HepG2 (cell line): ENCODE data around the gene STX5. TPM values are rescaled to one million over a fixed set of nuclear protein-coding genes. Genes with fewer than 3 reads are reported as not detected.

Experiments
- DPF2 ChIP-seq: sonication (generic); formaldehyde crosslinking; IDR thresholded peaks from 2 replicates; pipeline ENCODE4 v1.4.0; 2020; ENCODE audit warnings: mild to moderate bottlenecking, low read depth, missing genetic modification reagents, borderline replicate concordance
- ELF1 ChIP-seq: sonication (generic); formaldehyde crosslinking; IDR thresholded peaks from 2 replicates; pipeline ENCODE4 v1.4.0; 2020; ENCODE audit warnings: missing genetic modification reagents
- FOXP1 ChIP-seq, 2 experiments: fragments of 450-650 bp in 1 of 2; IDR thresholded peaks; 2 replicates each; pipeline ENCODE4 v1.6.1; 2017 to 2018; ENCODE audit warnings: antibody characterized with exemption in 1 of 2
- GATAD2A ChIP-seq: IDR thresholded peaks from 2 replicates; pipeline ENCODE4 v1.6.1; 2016
- HNF4G ChIP-seq, 2 experiments: sonication (generic) in 1 of 2; formaldehyde crosslinking in 1 of 2; IDR thresholded peaks; 2 replicates each; pipeline versions ENCODE4 v1.4.0 to v1.6.1; 2011 to 2020; ENCODE audit warnings: borderline replicate concordance in 2 of 2, low read depth in 2 of 2, mild to moderate bottlenecking in 2 of 2, low read length in 1 of 2, missing genetic modification reagents in 1 of 2, moderate library complexity in 1 of 2
- JUND ChIP-seq: sonication (generic); formaldehyde crosslinking; IDR thresholded peaks from 2 replicates; pipeline ENCODE4 v1.8.0; 2022; ENCODE audit warnings: mild to moderate bottlenecking, missing genetic modification reagents
- KDM5B ChIP-seq: sonication (generic); formaldehyde crosslinking; IDR thresholded peaks from 2 replicates; pipeline ENCODE4 v1.4.0; 2020; ENCODE audit warnings: missing genetic modification reagents, mild to moderate bottlenecking, borderline replicate concordance
- SP140L ChIP-seq: sonication (generic); formaldehyde crosslinking; IDR thresholded peaks from 2 replicates; pipeline ENCODE4 v1.4.0; 2020; ENCODE audit warnings: missing genetic modification reagents, borderline replicate concordance
- STAG1 ChIP-seq: sonication (generic); formaldehyde crosslinking; IDR thresholded peaks from 2 replicates; pipeline ENCODE4 v1.4.0; 2020; ENCODE audit warnings: missing genetic modification reagents
- YY1 ChIP-seq: IDR thresholded peaks from 2 replicates; pipeline ENCODE4 v1.6.1; 2011; ENCODE audit warnings: low read length, low read depth, moderate library complexity, mild to moderate bottlenecking; ENCODE audit not compliant: insufficient read depth, insufficient replicate concordance
- ZNF136 ChIP-seq: sonication (generic); formaldehyde crosslinking; IDR thresholded peaks from 2 replicates; pipeline ENCODE4 v1.8.1; 2022; ENCODE audit warnings: low read depth, mild to moderate bottlenecking, moderate library complexity, missing genetic modification reagents
- ZNF24 ChIP-seq: fragments of 450-650 bp; IDR thresholded peaks from 2 replicates; pipeline ENCODE4 v1.6.1; 2017; ENCODE audit warnings: antibody characterized with exemption, mild to moderate bottlenecking
- ZNF326 ChIP-seq: sonication (generic); formaldehyde crosslinking; IDR thresholded peaks from 2 replicates; pipeline ENCODE4 v1.4.0; 2020; ENCODE audit warnings: missing genetic modification reagents, borderline replicate concordance
- ZNF337 ChIP-seq: sonication (generic); formaldehyde crosslinking; IDR thresholded peaks from 2 replicates; pipeline ENCODE4 v1.5.1; 2020; ENCODE audit warnings: missing genetic modification reagents, low read depth, mild to moderate bottlenecking, borderline replicate concordance
- ZNF569 ChIP-seq: sonication (generic); formaldehyde crosslinking; IDR thresholded peaks from 2 replicates; pipeline ENCODE4 v1.5.0; 2020; ENCODE audit warnings: mild to moderate bottlenecking, missing genetic modification reagents, moderate library complexity, borderline replicate concordance
- ZSCAN29 ChIP-seq: sonication (generic); formaldehyde crosslinking; conservative IDR thresholded peaks from 2 replicates; pipeline ENCODE4 v1.4.0; 2020; ENCODE audit warnings: mild to moderate bottlenecking, missing genetic modification reagents
- polyA plus RNA-seq, 8 experiments: library from polyadenylated mRNA; depleted of rRNA in 3 of 8; stranded (reverse) in 7 of 8; unstranded in 1 of 8; fragments of >200 nt; fragmentation: Illumina TruSeq in 4 of 8; extraction: Trizol in 4 of 8; gene quantifications; 2 replicates each; pipeline versions ENCODE4 v1.2.1 to v1.2.3, GENCODE V29; 2011 to 2016; ENCODE audit warnings: low read depth in 4 of 8, missing spikeins in 1 of 8, mixed read lengths in 1 of 8; ENCODE audit not compliant: insufficient read depth in 1 of 8
- total RNA-seq, 5 experiments: library from RNA; depleted of rRNA; stranded (reverse); fragments of >200 nt; fragmentation: Illumina TruSeq; extraction: Trizol; gene quantifications; 2 replicates each; pipeline ENCODE4 v1.2.3, GENCODE V29; 2016; ENCODE audit warnings: low read depth in 1 of 5
- TF ChIP-seq, protein P1 (sequence below): sonication (generic); formaldehyde crosslinking; IDR thresholded peaks from 2 replicates; pipeline ENCODE4 v1.5.1; 2020; ENCODE audit warnings: missing genetic modification reagents, mild to moderate bottlenecking, borderline replicate concordance
- TF ChIP-seq, protein P2 (sequence below): sonication (generic); formaldehyde crosslinking; IDR thresholded peaks from 2 replicates; pipeline ENCODE4 v1.5.1; 2020; ENCODE audit warnings: mild to moderate bottlenecking, missing genetic modification reagents

STX5 gene
- total and polyA plus RNA-seq, 2 of the 13 experiments (the other 11 are each of a cell fraction or from before 2014, with no cell fraction given), result 26.9 to 30.0 TPM

DNA sequence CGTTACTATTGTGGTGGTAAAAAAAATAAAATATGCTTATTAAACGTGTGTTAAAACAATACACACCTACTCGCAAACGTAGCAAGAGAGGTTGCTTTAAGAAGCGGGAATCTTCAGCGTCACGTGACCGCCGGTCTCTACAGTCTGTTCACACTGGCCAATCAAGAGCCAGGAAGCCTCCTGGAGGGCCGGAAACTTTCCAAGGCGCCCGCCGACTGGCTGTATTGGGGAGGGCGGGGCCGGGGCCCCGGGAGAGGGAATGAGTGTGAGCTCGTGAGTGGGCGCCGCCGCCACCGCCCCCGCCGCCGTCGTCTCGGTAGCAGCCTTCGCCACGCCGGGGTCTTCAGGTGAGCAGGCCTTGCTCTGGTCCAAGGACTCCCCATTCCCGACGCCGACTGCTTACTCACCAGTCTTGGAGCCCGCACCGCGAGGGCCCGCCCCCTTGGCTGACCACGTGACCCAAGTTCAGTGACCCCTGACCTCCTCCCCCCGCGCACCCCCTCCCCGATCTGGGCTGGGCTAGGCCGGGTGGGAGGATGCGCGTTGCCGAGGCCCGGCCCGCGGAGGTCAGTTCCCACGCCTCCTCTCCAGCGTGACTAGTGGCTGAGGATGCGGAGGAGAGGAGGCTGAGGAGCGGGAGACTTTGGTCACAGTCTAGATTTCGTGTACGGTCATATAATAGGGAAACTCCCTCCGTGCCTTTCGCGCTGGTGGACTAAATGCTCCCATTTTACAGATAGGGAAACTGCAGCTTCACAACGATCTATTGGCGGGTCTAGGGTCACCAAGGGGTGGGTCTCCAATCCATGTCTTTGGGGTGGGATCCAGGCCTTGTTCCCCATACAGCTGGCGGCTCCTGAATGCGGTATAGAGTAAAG lies 60.5 kb downstream of the STX5 start, which contains the start of gene TAF6L (continued):
- TF ChIP-seq HNF4G (IDR thresholded peaks at IDR 0.05; ENCODE audit: borderline replicate concordance, low read depth, low read length), result peak; percentile 5; the same call in 1 of the 2 replicates
- peak; percentile 59 for TF ChIP-seq HNF4G (CRISPR knock-in tag; IDR thresholded peaks at IDR 0.05; ENCODE audit: borderline replicate concordance, low read depth)
- TF ChIP-seq ZNF337 (CRISPR knock-in tag), result no peak
- no peak for TF ChIP-seq ZNF136
- TF ChIP-seq, protein P1, sequence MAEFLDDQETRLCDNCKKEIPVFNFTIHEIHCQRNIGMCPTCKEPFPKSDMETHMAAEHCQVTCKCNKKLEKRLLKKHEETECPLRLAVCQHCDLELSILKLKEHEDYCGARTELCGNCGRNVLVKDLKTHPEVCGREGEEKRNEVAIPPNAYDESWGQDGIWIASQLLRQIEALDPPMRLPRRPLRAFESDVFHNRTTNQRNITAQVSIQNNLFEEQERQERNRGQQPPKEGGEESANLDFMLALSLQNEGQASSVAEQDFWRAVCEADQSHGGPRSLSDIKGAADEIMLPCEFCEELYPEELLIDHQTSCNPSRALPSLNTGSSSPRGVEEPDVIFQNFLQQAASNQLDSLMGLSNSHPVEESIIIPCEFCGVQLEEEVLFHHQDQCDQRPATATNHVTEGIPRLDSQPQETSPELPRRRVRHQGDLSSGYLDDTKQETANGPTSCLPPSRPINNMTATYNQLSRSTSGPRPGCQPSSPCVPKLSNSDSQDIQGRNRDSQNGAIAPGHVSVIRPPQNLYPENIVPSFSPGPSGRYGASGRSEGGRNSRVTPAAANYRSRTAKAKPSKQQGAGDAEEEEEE (CRISPR knock-in tag), result 0 out of 2 replicates have a peak, but pooled peaks have one; percentile 27
- TF ChIP-seq FOXP1 (IDR thresholded peaks at IDR 0.05), result no peak
- no peak for TF ChIP-seq FOXP1 (CRISPR knock-in tag; IDR thresholded peaks at IDR 0.05)
- 0 out of 2 replicates have a peak, but pooled peaks have one; percentile 25 for TF ChIP-seq ZSCAN29 (CRISPR knock-in tag)
- TF ChIP-seq, protein P2, sequence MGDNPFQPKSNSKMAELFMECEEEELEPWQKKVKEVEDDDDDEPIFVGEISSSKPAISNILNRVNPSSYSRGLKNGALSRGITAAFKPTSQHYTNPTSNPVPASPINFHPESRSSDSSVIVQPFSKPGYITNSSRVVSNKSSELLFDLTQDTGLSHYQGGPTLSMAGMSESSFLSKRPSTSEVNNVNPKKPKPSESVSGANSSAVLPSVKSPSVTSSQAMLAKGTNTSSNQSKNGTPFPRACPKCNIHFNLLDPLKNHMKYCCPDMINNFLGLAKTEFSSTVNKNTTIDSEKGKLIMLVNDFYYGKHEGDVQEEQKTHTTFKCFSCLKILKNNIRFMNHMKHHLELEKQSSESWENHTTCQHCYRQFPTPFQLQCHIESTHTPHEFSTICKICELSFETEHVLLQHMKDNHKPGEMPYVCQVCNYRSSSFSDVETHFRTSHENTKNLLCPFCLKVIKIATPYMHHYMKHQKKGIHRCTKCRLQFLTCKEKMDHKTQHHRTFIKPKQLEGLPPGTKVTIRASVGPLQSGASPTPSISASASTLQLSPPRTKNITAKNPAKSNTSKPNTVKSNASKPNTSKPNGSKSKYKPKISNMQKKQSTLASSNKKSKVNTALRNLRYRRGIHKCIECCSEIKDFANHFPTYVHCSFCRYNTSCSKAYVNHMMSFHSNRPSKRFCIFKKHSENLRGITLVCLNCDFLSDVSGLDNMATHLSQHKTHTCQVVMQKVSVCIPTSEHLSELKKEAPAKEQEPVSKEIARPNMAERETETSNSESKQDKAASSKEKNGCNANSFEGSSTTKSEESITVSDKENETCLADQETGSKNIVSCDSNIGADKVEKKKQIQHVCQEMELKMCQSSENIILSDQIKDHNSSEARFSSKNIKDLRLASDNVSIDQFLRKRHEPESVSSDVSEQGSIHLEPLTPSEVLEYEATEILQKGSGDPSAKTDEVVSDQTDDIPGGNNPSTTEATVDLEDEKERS (CRISPR knock-in tag), result no peak
- no peak for TF ChIP-seq ELF1 (CRISPR knock-in tag)
- no peak for TF ChIP-seq ZNF326
- TF ChIP-seq JUND (CRISPR knock-in tag), result no peak
- no peak; the same call in none of the 2 replicates for TF ChIP-seq GATAD2A (CRISPR knock-in tag)
- peak; percentile 21 for TF ChIP-seq YY1
- TF ChIP-seq KDM5B (CRISPR knock-in tag), result no peak; the same call in 1 of the 2 replicates
- no peak for TF ChIP-seq ZNF569 (CRISPR knock-in tag)
- no peak for TF ChIP-seq DPF2 (CRISPR knock-in tag)
- no peak for TF ChIP-seq STAG1 (CRISPR knock-in tag)
- no peak for TF ChIP-seq SP140L
- peak; percentile 4; the same call in 1 of the 2 replicates for TF ChIP-seq ZNF24
